PC-3 (cell line): ENCODE data around the gene RFX4.

Source experiments
- CTCF ChIP-seq: fragments of 300-600 bp; sonication (generic); conservative IDR thresholded peaks from 2 replicates; pipeline ENCODE4 v1.5.1; 2017; ENCODE audit warnings: antibody characterized with exemption, low read depth, mild to moderate bottlenecking, low read length
- EZH2 ChIP-seq: fragments of 300-600 bp; sonication (generic); IDR thresholded peaks from one replicate; pipeline ENCODE4 v1.6.1; 2017; ENCODE audit warnings: antibody characterized with exemption, mild to moderate bottlenecking, low read length; ENCODE audit not compliant: unreplicated experiment
- EZH2phosphoT487 ChIP-seq: fragments of 300-600 bp; sonication (generic); IDR thresholded peaks from 2 replicates; pipeline ENCODE4 v1.6.1; 2018; ENCODE audit warnings: mild to moderate bottlenecking, antibody characterized with exemption, low read length, borderline replicate concordance

DNA sequence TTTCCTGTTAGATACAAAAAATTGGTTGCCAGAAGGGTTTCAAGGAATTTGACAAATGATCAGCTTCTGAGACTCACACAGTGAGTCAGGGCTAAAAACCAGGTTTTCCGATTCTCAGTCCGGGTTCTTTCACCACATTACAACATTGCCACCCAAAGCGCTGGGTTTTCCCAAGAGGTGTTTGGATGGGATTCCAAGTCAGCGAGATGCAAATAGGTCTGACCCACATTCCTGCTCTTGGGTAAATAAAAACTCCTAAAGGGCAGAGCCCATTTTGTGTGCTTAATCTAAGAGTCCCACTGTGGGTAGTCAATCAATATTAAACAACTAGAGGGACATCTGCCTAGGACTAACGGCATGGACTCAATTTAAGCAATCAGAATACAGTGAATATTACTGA is 186.3 kb downstream of the RFX4 start:
- TF ChIP-seq CTCF (no peak), EZH2 (no peak), EZH2phosphoT487 (no peak)
